GM18868 (cell line): Measurements from ENCODE around the gene NFE2L3.
"Not testable (repeated sequence)": the region's sequence is repeated elsewhere in the genome, so short reads cannot be mapped to it uniquely, and the experiment has no call there.

Experiments
- ATAC-seq: cut with Tn5 transposase; IDR thresholded peaks from one replicate; pipeline ENCODE4 v1.9.1; 2021; ENCODE audit warnings: mild to moderate bottlenecking, moderate library complexity; ENCODE audit not compliant: unreplicated experiment

NFE2L3 gene

GRCh38 chr7:26145238-26145637, 6.8 kb upstream of the NFE2L3 start:
- no peak for ATAC-seq

GRCh38 chr7:26147030-26147429, 5.0 kb upstream of the NFE2L3 start:
- no peak for ATAC-seq

- not testable (repeated sequence) for ATAC-seq
These were observed 4.2 kb upstream of the NFE2L3 start for GRCh38 chr7:26147646-26148306.

DNA sequence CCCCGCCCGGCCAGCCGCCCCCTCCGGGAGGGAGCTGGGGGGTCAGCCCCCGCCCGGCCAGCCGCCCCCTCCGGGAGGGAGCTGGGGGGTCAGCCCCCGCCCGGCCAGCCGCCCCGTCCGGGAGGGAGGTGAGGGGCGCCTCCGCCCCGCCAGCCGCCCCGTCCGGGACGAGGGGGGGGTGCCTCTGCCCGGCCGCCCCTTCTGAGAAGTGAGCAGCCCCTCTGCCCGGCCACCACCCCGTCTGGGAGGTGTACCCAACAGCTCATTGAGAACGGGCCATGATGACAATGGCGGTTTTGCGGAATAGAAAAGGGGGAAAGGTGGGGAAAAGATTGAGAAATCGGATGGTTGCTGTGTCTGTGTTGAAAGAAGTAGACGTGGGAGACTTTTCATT, 3.7 kb upstream of the NFE2L3 start:
- not testable (repeated sequence) for ATAC-seq

DNA sequence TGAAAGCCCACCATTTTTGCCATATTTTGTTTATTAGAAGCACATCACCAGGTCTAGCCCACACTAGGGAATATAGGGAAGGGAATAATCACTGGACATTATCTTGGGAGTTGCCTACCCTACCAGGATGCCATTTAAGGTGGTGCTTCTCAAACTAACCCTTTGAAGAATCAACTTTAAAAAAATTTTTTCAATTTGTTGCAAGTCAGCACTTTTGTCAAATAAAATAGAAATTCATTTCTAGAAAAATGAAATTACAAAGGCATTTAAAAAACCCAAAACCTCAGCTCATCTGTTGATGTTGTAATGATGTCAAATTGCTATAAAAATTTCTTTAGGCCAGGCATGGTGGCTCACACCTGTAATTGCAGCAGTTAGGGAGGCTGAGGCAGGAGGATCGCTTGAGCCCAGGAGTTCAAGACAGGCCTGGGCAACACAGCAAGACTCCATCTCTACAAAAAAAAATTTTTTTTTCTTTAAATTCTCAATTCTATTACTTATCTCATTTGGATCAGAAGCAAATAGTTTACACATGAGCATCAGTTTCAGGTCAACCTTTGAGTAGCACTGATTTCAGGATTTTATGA, 2.5 kb upstream of the NFE2L3 start:
- ATAC-seq: no peak

DNA sequence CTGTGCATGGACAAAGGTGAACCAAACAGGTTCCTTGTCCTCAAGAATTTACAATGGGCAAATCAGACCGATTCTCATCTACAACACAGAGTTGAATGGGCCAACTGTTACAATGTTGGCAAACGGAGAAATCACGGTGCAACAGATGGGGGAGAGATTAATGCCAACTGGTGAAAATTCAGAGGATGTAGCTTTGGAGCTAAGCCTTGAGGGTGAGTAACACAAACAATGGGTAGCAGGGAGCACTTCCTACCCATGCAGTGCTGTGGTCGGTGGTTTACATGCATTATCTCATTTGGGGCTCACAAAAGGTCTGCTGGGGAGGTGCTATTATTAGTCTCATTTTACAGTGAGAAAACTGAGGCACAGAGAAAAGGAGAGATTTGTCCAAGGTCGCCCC, 902 bp upstream of the NFE2L3 start:
- ATAC-seq: no peak

DNA sequence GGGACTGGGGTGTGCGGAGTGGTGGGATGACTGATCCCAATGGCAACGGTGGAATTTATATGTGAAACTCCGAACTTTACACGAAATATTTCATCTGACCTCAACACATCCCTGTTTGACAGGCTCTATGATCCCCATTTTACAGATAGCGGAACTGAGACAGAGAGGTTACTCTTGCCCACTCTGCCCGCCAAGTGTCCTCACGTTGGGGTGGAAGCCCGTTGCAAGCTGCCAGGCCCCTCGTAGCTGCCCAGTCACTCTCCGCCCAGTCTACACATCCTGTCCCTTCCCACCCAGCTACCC, 397 bp upstream of the NFE2L3 start:
- no peak for ATAC-seq

GRCh38 chr7:26152782-26153240, 813 bp downstream of the NFE2L3 start:
- ATAC-seq: peak; percentile 18

DNA sequence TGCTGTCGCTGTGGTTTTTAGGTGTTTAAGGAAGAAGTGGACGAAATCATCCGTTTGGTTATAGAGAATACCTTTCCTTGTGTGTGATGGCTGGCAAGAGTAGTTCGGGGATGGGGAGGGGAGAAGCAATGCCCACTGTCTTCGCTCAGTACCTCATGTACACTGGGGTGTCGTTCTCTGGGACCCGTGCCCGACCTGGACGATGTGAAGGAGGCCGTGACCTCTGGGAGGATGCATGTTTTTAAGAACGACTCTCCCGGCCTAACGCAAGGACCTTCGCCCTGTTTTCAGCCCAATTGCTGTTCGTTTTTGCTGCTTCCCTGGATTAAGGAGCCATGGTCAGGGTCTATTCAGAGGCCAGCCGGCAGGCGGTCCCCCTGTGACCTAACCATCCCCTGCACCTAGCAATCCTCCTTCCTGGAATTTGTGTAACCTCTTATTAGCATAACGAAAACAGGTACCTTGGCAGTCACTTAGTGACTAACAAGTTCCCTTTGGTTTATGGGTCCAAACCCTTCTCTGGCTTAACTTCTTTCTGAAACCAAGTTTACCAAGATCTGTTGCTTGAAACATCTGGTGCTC, 1.3 kb downstream of the NFE2L3 start:
- no peak for ATAC-seq

GRCh38 chr7:26153823-26154783, 2.1 kb downstream of the NFE2L3 start:
- ATAC-seq: no peak

GRCh38 chr7:26155531-26156375, 3.8 kb downstream of the NFE2L3 start:
- ATAC-seq: no peak

DNA sequence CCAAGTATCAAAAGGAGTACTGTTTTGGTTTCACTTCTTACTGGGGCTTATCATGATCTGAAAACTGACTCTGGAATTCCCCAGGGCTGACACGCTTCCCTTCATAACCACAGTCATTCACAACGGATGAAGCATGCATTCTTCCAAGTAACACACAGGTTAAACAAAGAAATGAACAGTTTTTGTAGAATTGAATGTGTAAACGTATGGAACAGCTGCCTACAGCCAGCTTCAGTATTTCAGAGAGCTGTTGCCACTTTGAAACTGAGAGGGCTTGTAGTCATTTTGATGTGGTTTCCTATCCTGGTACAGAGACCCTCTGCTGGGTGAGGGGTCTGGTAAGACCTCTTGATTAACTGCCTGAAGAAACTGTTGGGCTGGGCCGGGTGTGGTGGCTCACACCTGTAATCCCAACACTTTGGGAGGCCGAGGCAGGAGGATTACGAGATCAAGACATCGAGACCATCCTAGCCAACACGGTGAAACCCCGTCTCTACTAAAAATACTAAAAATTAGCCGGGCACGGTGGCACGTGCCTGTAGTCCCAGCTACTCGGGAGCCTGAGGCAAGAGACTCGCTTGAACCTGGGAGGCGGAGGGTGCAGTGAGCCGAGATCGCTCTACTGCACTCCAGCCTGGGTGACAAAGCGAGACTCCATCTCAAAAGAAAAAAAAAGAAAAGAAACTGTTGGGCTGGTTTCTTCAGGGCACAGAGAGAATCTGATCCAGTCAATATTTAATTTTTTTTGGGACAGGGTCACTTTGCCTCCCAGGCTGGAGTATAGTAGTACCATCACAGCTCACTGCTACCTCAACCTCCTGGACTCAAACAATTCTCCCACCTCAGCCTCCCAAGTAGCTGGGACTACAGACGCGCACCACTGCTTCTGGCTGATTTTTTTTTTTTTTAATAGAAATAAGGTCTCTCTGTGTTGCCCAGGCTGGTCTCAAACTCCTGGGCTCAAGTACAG, 4.7 kb downstream of the NFE2L3 start:
- peak; percentile 44 for ATAC-seq

DNA sequence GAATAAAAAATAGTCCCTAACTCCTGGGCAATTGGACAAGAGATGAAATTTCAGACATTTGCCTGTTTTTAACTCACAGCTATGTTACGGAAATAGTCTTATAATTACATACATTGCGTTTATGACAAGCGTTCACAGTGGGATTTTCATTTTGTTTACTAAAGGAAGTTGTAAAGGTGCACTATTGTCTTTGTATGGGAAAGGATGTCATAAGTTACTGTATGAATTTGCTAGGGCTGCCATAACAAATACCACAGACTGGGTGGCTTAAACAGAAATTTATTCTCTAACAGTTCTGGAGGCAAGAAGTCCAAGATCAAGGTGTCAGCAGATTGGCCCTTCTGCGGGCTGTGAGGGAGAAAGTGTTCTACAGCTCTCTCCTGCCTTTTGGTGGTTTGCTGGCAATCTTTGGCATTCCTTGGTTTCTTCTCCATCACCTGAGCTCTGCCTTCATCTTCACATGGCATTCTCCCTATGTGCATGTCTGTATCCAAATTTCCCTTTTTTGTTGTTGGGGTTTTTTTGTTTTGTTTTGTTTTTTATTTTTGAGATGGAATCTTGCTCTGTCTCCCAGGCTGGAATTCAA, 5.6 kb downstream of the NFE2L3 start:
- ATAC-seq: no peak

DNA sequence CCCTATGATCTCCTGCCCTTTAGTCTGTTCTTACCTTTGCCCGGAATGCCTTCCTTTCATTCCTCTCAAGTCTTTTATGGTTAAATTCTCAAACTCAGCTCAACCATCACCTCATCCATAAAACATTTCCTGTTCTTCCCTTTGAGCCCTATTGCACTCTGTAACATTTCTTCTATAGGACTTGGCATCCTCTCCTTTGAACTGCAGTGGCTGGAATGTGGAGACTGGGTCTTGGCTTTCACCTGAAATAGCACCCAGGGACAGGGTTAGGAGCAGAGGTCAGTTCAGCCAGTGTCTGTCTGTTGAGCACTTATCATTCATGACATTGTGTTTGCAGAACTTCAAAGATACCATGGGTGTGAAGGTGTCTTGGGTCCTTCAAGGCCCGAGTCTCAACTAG, 7.2 kb downstream of the NFE2L3 start:
- no peak for ATAC-seq

- no peak for ATAC-seq
These were observed 8.9 kb downstream of the NFE2L3 start for GRCh38 chr7:26160896-26161295.

DNA sequence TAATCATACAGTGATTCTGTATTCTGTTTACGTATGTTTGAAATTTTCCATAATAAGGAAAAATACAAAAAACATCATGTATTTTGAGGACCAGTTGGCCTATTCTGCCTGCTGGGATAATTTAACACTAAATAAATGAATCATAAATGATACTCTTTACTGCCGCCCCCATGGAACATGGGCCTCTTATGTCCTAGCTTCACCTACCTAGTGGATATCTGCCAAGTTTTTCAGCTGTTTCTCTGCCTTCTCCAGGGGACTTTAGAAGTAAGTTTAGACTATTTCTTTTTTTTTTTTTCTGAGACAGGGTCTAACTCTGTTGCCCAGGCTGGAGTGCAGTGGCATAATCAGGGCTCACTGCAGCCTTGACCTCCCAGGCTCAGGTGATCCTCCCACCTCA, 10.4 kb downstream of the NFE2L3 start:
- ATAC-seq: no peak

DNA sequence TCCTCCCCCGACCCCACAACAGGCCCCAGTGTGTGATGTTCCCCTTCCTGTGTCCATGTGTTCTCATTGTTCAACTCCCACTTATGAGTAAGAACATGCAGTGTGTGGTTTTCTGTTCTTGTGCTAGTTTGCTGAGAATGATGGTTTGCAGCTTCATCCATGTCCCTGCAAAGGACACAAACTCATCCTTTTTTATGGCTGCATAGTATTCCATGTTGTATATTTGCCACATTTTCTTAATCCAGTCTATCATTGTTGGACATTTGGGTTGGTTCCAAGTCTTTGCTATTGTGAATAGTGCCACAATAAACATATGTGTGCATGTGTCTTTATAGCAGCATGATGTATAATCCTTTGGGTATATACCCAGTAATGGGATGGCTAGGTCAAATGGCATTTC, 11.8 kb downstream of the NFE2L3 start:
- ATAC-seq: not testable (repeated sequence)

- no peak for ATAC-seq
These were observed 14.1 kb downstream of the NFE2L3 start for GRCh38 chr7:26165950-26166683.
